IPS-18a (cell line): ENCODE results near the gene LY86.

ENCODE experiments used
- H3K27ac ChIP-seq: one replicate; pipeline ENCODE4 v1.5.1; 2013; ENCODE audit warnings: low read length
- H3K27me3 ChIP-seq: one replicate; pipeline ENCODE4 v1.6.1; 2013; ENCODE audit warnings: mild to moderate bottlenecking, low read length; ENCODE audit not compliant: control insufficient read depth, insufficient read depth
- H3K36me3 ChIP-seq: one replicate; pipeline ENCODE4 v1.6.1; 2013; ENCODE audit warnings: low read depth, low read length; ENCODE audit not compliant: control insufficient read depth
- H3K4me1 ChIP-seq: one replicate; pipeline ENCODE4 v1.6.1; 2013; ENCODE audit warnings: low read depth, low read length; ENCODE audit not compliant: control insufficient read depth
- H3K4me3 ChIP-seq: one replicate; pipeline ENCODE4 v1.5.1; 2013; ENCODE audit warnings: low read length
- H3K9ac ChIP-seq: one replicate; pipeline ENCODE4 v1.6.1; 2013; ENCODE audit warnings: mild to moderate bottlenecking, low read length, moderate library complexity
- H3K9me3 ChIP-seq: one replicate; pipeline ENCODE4 v1.6.1; 2013; ENCODE audit warnings: low read depth, low read length; ENCODE audit not compliant: control insufficient read depth

LY86 gene

DNA sequence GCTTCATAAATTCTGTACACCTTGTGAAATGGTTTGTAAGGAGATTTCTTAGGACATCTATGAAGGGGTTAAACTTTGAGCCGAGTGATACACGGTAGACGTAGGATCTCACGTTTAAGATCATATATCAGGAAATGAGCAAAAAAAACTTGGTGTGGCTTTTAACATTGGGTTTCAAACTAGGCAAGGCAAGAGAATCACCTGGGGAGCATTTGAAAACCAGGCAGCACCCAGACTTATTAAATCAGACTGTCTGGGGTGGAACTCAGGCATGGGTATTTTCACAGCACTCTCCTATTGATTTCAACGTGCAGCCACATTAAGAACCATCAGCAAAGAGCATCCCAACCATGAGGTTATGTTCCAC lies 26.4 kb downstream of the LY86 start:
- H3K9me3 ChIP-seq, result no peaks in the 10 kb centered on the region
- H3K4me1 ChIP-seq, result no peaks in the 10 kb centered on the region
- no peak overlapping the region for H3K9ac ChIP-seq
- H3K27me3 ChIP-seq, result no peaks in the 10 kb centered on the region
- no peaks in the 10 kb centered on the region for H3K36me3 ChIP-seq
- no peak overlapping the region for H3K27ac ChIP-seq
- H3K4me3 ChIP-seq, result no peak overlapping the region

DNA sequence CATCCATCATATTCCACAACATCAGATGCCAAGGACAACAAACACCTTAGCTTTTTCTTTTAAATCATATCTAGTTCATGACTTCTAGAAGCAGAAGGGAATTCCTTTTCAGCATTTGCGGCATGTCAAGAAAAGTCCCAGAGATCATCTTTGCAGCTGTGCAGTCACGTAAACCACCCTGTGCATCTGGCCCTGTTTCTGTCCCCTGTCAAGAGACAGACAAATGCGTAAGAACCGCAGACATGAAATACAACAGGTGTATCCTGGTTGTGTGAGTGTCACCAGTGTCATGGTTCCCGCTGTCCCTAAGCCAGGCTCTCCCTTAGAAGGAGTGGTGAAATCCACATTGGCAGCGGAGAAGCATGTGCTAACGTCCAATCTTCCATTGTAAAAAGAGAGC lies 28.1 kb downstream of the LY86 start:
- no peak overlapping the region for H3K4me3 ChIP-seq
- H3K36me3 ChIP-seq, result no peaks in the 10 kb centered on the region
- no peaks in the 10 kb centered on the region for H3K27me3 ChIP-seq
- H3K9ac ChIP-seq, result no peak overlapping the region
- no peaks in the 10 kb centered on the region for H3K4me1 ChIP-seq
- H3K9me3 ChIP-seq, result no peaks in the 10 kb centered on the region
- H3K27ac ChIP-seq, result no peak overlapping the region

DNA sequence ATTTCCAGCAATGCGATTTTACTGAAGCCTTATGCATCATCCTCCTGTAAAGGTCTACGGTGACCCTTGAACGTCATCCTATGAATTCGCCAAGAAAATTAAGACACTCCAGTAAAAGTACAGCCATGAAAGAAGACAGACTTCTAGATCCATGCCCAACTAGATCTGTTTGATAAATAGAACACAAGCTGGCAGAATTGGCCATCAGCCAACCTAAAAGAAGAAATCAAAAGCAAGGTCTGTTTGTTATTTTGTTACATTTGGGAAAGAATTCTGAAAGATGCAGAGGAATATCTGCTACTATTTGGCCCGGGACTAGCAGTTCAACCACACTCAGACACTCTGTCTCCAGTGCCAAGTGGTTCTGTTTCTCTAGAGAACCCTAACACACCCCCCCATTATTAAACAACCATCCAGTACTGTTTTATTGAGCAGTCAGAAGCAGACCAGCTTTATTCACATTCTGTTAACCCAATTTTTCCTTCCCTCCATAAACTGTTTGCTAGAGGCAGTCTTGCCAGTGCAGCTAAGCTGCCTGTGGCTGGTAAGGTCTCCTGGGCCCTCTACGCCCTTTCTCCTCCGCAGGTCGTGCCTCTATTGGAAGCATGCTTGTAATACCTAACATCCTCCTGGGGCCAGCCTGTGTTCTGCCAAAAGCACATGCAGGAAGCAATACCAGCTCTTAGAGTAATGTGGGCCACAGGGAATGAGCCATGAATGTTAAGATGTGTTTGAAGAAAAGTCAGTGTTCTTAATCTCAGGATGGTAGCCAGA lies 30.7 kb downstream of the LY86 start:
- no peak overlapping the region for H3K27ac ChIP-seq
- no peaks in the 10 kb centered on the region for H3K36me3 ChIP-seq
- H3K9ac ChIP-seq, result no peak overlapping the region
- H3K4me1 ChIP-seq, result no peaks in the 10 kb centered on the region
- H3K9me3 ChIP-seq, result no peaks in the 10 kb centered on the region
- H3K27me3 ChIP-seq, result no peaks in the 10 kb centered on the region
- no peak overlapping the region for H3K4me3 ChIP-seq

DNA sequence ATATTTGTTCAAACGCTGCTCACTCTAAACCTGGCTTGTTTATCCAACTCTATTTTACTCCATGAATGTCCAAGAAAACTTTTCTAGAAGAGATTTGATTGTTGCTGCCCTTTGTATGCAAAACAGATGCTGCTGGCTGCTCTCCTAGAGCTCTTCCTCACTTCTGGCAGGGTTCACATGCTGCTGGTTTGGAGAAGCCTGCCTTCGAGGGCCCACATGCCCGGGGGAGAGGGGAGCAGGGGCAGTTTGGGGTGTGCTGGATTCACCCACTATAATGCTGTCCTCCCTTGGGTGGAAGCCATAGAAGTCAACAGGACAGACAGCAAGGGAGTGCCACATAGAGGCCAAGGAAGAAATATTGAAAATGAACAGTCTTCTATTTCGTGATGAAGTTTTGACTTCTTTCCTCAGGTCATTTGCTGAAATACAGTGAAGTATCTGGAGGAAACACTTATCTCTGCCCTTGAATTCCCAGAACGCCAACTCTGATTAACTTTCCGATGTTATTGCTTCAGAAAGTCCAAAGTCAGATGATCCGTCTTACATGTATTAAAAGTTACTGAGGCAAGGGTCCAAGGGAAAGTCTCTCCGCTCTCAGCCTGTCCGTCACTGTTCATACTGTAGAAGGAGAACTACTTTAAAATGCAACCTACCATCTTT lies 32.4 kb downstream of the LY86 start:
- H3K4me1 ChIP-seq, result no peaks in the 10 kb centered on the region
- no peak overlapping the region for H3K27ac ChIP-seq
- no peak overlapping the region for H3K4me3 ChIP-seq
- no peaks in the 10 kb centered on the region for H3K9me3 ChIP-seq
- no peaks in the 10 kb centered on the region for H3K27me3 ChIP-seq
- H3K36me3 ChIP-seq, result no peaks in the 10 kb centered on the region
- no peak overlapping the region for H3K9ac ChIP-seq

DNA sequence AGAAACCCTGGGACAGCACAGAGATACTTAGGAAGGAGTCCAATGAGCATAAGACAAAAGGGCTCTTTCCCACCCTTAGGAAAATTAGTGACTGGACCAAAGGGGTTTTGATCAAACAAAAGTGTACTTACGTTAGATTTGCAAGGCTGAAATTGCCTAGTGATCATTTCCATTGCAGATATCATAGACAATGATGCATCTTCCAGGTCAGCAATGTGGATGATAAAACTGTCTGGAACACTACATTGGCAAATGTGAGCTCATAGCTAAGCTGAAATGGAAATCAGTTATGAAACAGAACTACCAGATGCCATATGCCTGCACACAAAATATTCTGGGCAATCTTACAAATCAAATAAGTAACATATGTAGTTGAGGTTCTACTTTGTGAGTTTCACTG lies 34.0 kb downstream of the LY86 start:
- Histone ChIP-seq H3K9me3 (no peaks in the 10 kb centered on the region), H3K4me1 (no peaks in the 10 kb centered on the region), H3K27me3 (no peaks in the 10 kb centered on the region), H3K36me3 (no peaks in the 10 kb centered on the region), H3K27ac (no peak overlapping the region), H3K4me3 (no peak overlapping the region), H3K9ac (no peak overlapping the region)

DNA sequence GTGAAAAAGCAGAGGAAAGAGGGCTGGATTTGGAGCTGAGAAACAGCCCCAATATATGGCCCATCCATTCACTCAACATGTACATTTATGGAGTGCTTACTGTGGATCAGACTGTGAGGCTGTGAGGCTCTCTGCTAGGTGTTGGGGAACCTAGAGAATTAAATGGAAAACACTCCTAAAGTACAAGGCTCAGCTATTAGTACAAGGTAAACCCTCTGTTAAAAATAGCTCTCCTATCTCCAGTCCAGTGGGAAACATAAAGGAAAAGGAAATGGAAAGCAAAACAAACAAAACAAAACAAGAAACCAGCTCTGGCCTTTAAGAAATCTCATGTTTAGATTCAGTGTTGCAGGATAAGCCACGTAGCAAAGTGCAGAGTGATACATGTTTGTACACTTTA lies 35.0 kb downstream of the LY86 start:
- Histone ChIP-seq H3K27ac (no peak overlapping the region), H3K36me3 (no peaks in the 10 kb centered on the region), H3K9ac (no peak overlapping the region), H3K4me1 (no peaks in the 10 kb centered on the region), H3K9me3 (no peaks in the 10 kb centered on the region), H3K27me3 (no peaks in the 10 kb centered on the region), H3K4me3 (no peak overlapping the region)

DNA sequence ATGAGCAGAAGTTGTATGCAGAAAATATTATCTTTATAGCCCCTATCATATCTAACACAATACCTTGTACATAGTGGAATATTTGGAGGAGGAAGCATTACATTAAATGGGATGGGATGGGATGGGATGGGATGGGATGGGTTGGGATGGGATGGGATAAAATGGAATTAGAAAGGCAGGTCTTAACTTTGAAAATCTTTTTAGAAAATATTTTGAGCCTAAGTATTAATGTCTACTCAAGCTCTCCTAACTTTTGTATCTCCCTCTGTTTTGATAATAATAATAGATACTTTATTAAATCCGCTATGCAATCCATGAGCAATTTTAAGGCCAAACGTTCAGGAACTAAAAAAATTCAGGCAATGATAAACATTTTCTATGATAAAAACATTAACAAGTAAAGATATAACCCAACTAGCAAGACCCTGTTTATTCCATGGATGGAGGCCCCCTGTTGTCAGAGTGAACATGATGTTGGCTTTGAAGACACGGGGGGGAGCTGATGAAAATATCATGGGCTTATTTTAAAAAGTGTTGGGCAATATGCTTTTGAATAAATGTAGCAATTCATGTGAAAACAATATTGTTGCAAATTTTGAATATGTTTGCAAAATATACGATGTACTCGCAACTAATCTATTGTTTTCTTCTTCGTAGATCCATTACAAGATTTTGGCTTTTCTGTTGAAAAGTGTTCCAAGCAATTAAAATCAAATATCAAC lies 35.9 kb downstream of the LY86 start:
- no peak overlapping the region for H3K4me3 ChIP-seq

DNA sequence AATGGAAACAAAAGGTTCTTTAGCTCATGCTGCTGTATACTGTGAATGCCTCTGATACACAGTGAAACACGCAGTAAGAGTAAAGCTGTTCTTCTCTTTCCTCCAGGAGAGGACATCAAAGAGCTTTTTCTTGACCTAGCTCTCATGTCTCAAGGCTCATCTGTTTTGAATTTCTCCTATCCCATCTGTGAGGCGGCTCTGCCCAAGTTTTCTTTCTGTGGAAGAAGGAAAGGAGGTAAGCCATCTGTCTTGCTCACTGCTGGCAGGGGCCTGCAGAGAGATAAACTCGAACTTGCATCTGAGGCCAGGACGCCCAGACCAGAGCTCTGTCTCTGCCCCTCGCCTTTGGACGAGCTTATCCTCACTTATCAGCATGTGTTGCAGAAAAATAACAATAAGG lies 37.7 kb downstream of the LY86 start:
- Histone ChIP-seq H3K9me3 (no peaks in the 10 kb centered on the region), H3K27ac (no peak overlapping the region), H3K36me3 (no peaks in the 10 kb centered on the region), H3K27me3 (no peaks in the 10 kb centered on the region), H3K4me3 (no peak overlapping the region), H3K4me1 (no peaks in the 10 kb centered on the region), H3K9ac (no peak overlapping the region)

More for the DNA sequence above, 35.9 kb downstream of the LY86 start:
- Histone ChIP-seq H3K27ac (no peak overlapping the region), H3K36me3 (no peaks in the 10 kb centered on the region), H3K9ac (no peak overlapping the region), H3K4me1 (no peaks in the 10 kb centered on the region), H3K27me3 (no peaks in the 10 kb centered on the region), H3K9me3 (no peaks in the 10 kb centered on the region)

DNA sequence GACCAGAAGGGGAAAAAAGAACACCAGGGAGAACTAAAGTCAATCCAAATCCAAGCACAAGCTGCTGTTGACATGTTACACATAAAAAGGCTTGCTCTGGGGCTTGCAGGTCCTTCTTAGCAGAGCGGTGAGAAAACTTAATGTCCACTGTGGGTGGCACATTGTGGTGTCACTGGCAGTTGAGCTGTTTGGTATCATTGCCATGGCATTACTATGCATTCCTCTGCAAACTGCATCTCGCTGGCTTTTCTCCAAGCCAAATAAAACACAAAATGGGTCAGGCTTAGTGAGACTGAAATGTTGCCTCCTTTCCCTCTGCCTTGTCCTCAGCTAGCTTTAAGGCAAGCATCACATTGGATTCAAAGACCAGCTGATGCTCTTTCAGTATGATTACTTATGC lies 40.9 kb downstream of the LY86 start:
- H3K9ac ChIP-seq, result no peak overlapping the region

DNA sequence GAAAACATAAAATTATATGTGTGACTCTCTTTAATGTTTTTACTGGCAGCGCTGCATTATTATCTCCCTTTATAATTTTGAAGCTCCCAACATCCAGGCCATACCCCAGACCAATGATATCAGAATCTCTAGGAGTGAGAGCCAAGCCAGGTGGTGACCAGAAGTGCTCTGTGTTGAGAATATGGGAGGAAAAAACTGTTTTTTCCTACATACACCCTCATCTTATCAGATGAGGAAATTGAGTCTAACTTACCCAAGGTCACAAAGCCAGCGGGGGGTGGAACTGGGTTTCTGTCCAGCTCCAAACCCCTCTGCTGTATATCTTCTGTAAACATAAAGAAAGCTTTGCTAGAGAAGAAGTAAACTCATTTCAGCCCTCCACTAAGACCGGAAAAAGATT lies 42.5 kb downstream of the LY86 start:
- Histone ChIP-seq H3K36me3 (no peaks in the 10 kb centered on the region), H3K9me3 (no peaks in the 10 kb centered on the region), H3K4me3 (no peak overlapping the region), H3K4me1 (peaks cover 5% of the 10 kb centered on the region), H3K27me3 (no peaks in the 10 kb centered on the region), H3K27ac (no peak overlapping the region), H3K9ac (no peak overlapping the region)

More for the DNA sequence above, 40.9 kb downstream of the LY86 start:
- Histone ChIP-seq H3K36me3 (no peaks in the 10 kb centered on the region), H3K4me3 (no peak overlapping the region), H3K4me1 (no peaks in the 10 kb centered on the region), H3K9me3 (no peaks in the 10 kb centered on the region), H3K27ac (no peak overlapping the region), H3K27me3 (no peaks in the 10 kb centered on the region)

DNA sequence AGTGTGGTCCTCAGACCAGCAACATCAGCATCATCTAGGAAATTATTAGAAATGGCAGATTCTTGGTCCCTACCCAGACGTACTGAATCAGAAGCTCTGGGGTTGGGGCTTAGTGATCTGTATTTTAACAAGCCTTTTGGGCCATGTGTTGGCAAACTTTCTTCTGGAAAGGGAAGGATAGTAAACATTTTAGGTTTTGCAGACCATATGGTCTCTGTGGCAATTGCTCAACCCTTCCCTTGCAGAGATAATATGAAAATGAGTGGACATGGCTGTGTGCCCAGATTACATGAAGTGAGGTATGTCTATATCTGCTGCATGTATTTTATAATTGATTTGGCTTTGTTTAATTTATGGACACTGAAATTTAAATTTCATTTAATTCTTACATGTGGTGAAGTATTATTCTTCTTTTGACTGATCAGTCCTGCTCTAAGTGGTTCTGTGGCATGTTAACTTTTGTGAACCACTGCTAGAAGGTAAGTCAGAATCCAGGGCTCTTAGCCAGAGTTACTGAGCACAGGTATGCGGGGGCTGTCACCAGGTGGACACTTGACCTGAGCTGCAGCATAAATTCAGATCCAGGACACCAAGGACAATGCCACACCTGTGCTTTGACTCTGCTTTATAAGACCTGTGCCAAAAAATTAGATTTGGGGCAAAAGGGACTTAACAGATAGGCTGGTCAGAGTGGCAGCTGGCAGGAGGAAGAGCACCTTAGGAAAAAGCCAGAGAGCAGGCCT lies 43.2 kb downstream of the LY86 start:
- no peaks in the 10 kb centered on the region for H3K36me3 ChIP-seq
- H3K27ac ChIP-seq, result no peak overlapping the region
- no peak overlapping the region for H3K4me3 ChIP-seq
- no peak overlapping the region for H3K9ac ChIP-seq
- no peaks in the 10 kb centered on the region for H3K9me3 ChIP-seq
- no peaks in the 10 kb centered on the region for H3K27me3 ChIP-seq
- peaks cover 11% of the 10 kb centered on the region for H3K4me1 ChIP-seq
